Measurements from ENCODE around the gene ATP6V1G3.
A peak's percentile ranks its signal among the peaks of the same experiment; 100 is the strongest.
"Not testable (repeated sequence)": the region's sequence is repeated elsewhere in the genome, so short reads cannot be mapped to it uniquely, and the experiment has no call there.

Gene ATP6V1G3

GRCh38 chr1:198540580-198540979, at the start of gene ATP6V1G3:
Gene ATP6V1G3 (minus strand): TSS chr1:198540680. CDS start chr1:198540650, 30 bp downstream.
- DNase-seq (ENCODE audit: low read depth in 3 of 3, low spot score in 1 of 3): no peak

GRCh38 chr1:198588845-198589244, 48.4 kb upstream of the ATP6V1G3 start:
- DNase-seq (ENCODE audit: low read depth in 3 of 3, low spot score in 1 of 3): no peak

GRCh38 chr1:198584163-198584562, 43.7 kb upstream of the ATP6V1G3 start:
- no peak for DNase-seq (ENCODE audit: low read depth in 3 of 3, low spot score in 1 of 3)

GRCh38 chr1:198583209-198583802, 42.8 kb upstream of the ATP6V1G3 start:
- not testable (repeated sequence) for DNase-seq (ENCODE audit: low read depth in 3 of 3, low spot score in 1 of 3)

- DNase-seq (ENCODE audit: low read depth in 3 of 3, low spot score in 1 of 3): no peak
These were observed 37.0 kb upstream of the ATP6V1G3 start for GRCh38 chr1:198577444-198577843.

GRCh38 chr1:198575798-198576641, 35.5 kb upstream of the ATP6V1G3 start:
- DNase-seq (ENCODE audit: low read depth in 3 of 3, low spot score in 1 of 3): no peak

- DNase-seq (ENCODE audit: low read depth in 3 of 3, low spot score in 1 of 3): no peak
These were observed 34.8 kb upstream of the ATP6V1G3 start for GRCh38 chr1:198575292-198575691.

GRCh38 chr1:198574325-198574724, 33.8 kb upstream of the ATP6V1G3 start:
- no peak for DNase-seq (ENCODE audit: low read depth in 3 of 3, low spot score in 1 of 3)

- DNase-seq (ENCODE audit: low read depth in 3 of 3, low spot score in 1 of 3): no peak
These were observed 24.2 kb upstream of the ATP6V1G3 start for GRCh38 chr1:198564716-198565115.

GRCh38 chr1:198564157-198564556, 23.7 kb upstream of the ATP6V1G3 start:
- DNase-seq (ENCODE audit: low read depth in 3 of 3, low spot score in 1 of 3): no peak

- no peak for DNase-seq (ENCODE audit: low read depth in 3 of 3, low spot score in 1 of 3)
These were observed 23.1 kb upstream of the ATP6V1G3 start for GRCh38 chr1:198563583-198563982.

GRCh38 chr1:198560161-198560560, 19.7 kb upstream of the ATP6V1G3 start:
- DNase-seq (ENCODE audit: low read depth in 3 of 3, low spot score in 1 of 3): no peak

- DNase-seq (ENCODE audit: low read depth in 3 of 3, low spot score in 1 of 3): no peak
These were observed 18.9 kb upstream of the ATP6V1G3 start for GRCh38 chr1:198559362-198559761.

GRCh38 chr1:198558402-198558801, 17.9 kb upstream of the ATP6V1G3 start:
- DNase-seq (ENCODE audit: low read depth in 3 of 3, low spot score in 1 of 3): no peak

GRCh38 chr1:198556971-198557370, 16.5 kb upstream of the ATP6V1G3 start:
- peak; percentile 8 to 20 (median 10) for DNase-seq (ENCODE audit: low read depth in 3 of 3, low spot score in 1 of 3)

- no peak for DNase-seq (ENCODE audit: low read depth in 3 of 3, low spot score in 1 of 3)
These were observed 12.4 kb upstream of the ATP6V1G3 start for GRCh38 chr1:198552668-198553416.

GRCh38 chr1:198550941-198551524, 10.6 kb upstream of the ATP6V1G3 start:
- no peak for DNase-seq (ENCODE audit: low read depth in 3 of 3, low spot score in 1 of 3)

- DNase-seq (ENCODE audit: low read depth in 3 of 3, low spot score in 1 of 3): no peak
These were observed 9.4 kb upstream of the ATP6V1G3 start for GRCh38 chr1:198549866-198550265.

- DNase-seq (ENCODE audit: low read depth in 3 of 3, low spot score in 1 of 3): no peak
These were observed 8.4 kb upstream of the ATP6V1G3 start for GRCh38 chr1:198548890-198549289.

- no peak for DNase-seq (ENCODE audit: low read depth in 3 of 3, low spot score in 1 of 3)
These were observed 4.7 kb upstream of the ATP6V1G3 start for GRCh38 chr1:198545156-198545555.

- no peak for DNase-seq (ENCODE audit: low read depth in 3 of 3, low spot score in 1 of 3)
These were observed 3.8 kb upstream of the ATP6V1G3 start for GRCh38 chr1:198544265-198544664.

Data from stimulated activated CD4-positive, alpha-beta T cell treated with anti-CD3 and anti-CD28 coated beads, TNF-alpha, amount 100 ng/mL, for 1 hour (primary cell).